ENCODE results near the gene SOWAHB.

The SOWAHB gene

DNA sequence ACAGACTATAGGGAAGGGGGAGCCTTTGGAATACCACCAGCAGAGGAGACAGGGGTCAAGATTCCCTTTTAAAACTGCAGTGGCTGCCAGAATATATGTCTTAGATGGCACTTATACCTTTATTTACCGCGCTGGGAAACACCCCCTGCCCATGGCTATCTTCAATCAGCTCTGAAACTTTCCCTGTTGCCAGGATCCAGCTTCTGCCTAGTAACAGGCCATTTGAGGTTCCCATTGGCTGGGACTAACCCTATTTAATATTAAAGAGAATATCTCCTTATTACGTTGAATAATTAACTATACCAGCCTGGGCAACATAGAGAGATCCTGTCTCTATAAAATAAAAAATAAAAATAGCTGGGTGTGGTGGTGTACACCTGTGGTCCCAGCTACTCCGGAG, 23.8 kb downstream of the SOWAHB start:
- TF ChIP-seq, protein P1, sequence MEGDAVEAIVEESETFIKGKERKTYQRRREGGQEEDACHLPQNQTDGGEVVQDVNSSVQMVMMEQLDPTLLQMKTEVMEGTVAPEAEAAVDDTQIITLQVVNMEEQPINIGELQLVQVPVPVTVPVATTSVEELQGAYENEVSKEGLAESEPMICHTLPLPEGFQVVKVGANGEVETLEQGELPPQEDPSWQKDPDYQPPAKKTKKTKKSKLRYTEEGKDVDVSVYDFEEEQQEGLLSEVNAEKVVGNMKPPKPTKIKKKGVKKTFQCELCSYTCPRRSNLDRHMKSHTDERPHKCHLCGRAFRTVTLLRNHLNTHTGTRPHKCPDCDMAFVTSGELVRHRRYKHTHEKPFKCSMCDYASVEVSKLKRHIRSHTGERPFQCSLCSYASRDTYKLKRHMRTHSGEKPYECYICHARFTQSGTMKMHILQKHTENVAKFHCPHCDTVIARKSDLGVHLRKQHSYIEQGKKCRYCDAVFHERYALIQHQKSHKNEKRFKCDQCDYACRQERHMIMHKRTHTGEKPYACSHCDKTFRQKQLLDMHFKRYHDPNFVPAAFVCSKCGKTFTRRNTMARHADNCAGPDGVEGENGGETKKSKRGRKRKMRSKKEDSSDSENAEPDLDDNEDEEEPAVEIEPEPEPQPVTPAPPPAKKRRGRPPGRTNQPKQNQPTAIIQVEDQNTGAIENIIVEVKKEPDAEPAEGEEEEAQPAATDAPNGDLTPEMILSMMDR (IDR thresholded peaks at IDR 0.05): no peak

DNA sequence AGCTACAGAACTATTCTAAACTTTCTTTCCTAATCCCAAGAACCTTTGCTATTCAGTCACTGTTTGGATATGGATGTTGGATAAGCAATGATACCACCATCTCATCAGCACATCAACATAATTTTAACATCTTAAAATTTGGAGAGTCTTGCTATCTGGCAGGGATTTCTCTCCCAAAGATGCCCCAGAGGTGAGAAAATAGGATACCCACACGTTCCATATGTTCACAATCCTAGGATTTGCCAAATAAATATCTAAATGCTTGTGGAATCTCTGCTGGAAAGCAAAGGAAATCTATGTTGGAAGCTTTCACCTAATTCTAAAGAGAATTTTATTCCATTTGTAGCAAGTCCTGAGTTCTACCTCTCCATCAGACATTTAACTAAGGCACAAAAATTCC, 24.4 kb downstream of the SOWAHB start:
- TF ChIP-seq, protein P1 (IDR thresholded peaks at IDR 0.05): no peak

DNA sequence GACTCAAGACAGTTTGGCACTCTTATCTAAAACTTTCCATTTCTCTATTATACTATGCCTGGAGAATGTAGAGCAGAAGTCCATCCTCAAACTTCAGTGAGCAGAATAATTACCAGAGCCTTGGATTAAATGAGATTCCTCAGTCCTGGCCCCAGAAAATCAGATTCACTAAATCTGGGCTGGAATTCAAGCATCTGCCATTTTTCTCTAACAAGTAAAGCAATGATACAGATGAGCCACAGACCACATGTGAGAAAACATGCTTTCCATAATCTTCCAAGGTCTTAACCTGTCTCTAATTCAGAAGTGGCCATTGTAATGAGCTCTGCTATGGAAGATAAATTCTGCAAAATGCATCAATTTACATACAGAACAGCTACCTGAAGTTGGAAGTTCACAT, 25.4 kb downstream of the SOWAHB start:
- TF ChIP-seq, protein P1 (IDR thresholded peaks at IDR 0.05): no peak

DNA sequence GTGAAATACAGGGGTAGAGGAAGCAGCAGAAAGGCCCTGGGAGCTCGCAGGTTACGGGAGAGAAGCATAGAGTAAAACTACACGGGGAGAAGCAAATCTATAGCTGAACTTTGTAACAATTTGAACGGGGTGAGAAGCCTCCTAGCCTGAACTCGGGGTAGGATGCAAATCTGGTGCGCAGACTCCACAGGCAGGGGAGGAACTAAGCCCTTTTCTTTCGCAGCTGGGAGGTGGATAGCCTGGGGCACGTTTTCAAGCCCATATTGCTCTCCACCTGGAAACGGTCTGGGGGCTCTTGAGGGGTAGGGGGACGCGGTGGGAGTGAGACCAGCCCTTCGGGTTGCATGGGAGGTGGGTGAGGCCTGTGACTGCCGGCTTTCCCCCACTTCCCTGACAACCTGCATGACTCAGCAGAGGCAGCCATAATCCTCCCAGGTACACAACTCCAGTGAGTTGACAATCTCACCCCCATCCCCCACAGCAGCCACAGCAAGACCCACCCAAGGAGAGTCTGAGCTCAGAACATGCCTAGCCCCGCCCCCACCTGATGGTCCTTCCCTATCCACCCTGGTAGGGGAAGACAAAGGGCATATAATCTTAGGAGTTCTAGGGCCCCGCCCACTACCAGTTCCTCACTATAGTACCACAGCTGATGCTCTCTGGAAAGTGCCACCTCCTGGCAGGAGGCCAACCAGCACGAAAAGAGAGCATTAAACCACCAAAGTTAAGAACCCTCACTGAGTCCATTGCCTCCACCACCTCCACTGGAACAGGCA, 29.9 kb downstream of the SOWAHB start:
- TF ChIP-seq, protein P1 (IDR thresholded peaks at IDR 0.05): no peak

DNA sequence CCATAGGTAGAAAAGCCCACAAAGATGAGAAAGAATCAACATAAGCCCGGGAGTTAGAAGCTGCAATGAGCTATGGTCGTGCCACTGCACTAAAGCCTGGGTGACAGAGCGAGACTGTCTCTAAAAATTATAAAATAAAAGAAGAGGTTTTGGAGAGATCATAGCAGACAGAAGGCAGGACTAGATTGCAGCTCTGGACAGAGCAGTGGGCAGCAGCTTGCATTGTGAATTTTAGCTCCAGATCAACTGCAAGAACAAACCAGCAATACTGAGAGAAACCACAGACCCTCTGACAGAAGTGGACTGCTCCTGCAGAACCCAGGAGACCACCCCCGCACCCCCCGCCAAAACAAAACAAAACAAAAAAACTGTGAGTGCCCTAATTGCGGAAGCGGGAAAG, 30.6 kb downstream of the SOWAHB start:
- TF ChIP-seq, protein P1 (IDR thresholded peaks at IDR 0.05): no peak

DNA sequence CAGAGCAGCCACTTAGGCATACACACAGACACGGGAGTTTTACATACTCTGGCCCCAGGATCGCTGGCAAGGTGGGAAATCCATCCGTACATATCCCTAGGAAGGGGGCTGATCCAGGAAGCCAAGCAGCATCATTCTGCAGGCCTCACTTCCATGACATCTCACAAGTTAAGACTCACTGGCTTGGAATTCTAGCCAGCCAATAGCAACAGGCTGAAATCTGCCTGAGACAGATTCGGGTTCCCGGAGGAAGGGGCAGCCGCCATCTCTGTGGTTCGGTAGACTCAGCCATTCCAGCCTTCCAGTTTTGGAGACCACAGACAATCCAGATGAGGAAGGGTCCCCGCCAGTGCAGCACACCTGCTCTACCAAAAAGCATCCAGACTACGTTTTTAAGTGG, 31.3 kb downstream of the SOWAHB start:
- TF ChIP-seq, protein P1 (IDR thresholded peaks at IDR 0.05): no peak

DNA sequence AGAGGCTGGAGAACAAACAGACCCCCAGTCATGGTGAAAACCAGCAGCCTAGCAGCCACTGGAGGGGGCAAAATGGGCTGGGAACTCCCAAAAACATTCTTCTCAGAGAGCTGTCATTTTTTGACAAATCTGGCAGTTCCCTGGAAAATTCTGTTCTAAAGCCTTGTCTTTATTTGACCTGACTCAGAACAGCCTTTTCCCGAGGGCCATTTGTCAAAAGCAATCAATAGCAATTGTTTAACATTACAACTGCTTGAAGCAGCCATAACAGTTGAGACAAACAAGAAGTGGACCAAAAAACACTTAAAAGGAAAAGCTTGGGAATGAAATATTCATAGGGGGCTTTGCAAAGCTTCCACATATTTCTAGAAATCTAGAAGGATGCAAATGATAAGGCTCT, 39.6 kb downstream of the SOWAHB start:
- TF ChIP-seq, protein P1 (IDR thresholded peaks at IDR 0.05): no peak

DNA sequence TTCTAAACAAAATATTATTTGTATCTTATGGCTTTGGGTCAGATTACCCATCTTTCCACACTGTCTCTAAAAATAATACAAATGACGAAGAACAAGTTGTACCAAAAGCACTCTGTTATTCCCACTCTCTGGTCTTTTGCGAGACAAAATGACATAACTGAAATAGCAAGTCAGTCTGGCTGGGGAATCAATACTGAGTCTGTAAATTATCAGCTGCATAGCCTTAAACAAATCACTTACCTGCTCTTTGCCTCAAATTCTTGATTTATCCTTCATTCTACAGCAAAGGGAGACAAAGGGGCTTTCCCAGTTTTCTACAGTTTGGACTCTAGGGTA, 40.9 kb downstream of the SOWAHB start:
- TF ChIP-seq, protein P1 (IDR thresholded peaks at IDR 0.05): no peak
